Measurements from ENCODE around the gene NFXL1.

NFXL1 gene

DNA sequence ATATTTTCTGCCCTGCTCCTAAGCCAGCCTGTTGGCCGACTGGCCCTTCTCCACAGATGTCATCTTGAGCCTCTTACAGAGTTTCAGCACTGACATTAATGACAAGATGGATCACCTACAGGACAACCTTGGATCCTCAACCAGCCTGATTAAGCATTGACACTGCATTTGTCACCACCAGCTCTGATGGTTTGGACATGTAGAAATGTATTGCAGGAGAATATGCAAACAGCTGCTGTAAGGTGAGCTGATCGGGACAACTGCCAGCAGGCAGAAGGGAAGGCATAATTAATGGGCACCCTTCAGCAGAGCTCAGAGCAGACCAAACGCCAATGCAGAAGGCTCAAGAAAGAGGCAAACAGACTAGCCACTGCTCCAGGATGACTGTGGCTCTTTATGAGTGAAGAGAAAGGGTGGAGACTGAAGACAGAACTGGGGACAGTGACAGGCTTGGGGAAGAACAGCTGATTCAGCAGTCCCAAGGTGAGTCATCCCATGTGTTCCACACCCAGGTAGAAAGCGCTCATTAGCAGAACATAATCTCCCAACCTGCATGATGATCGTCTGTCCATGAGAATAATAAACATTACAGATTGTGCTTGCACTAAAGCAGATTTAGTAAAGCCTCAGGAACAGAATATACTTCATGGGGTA, 83.2 kb downstream of the NFXL1 start:
- DNase-seq (no peak), ATAC-seq (no peak)

DNA sequence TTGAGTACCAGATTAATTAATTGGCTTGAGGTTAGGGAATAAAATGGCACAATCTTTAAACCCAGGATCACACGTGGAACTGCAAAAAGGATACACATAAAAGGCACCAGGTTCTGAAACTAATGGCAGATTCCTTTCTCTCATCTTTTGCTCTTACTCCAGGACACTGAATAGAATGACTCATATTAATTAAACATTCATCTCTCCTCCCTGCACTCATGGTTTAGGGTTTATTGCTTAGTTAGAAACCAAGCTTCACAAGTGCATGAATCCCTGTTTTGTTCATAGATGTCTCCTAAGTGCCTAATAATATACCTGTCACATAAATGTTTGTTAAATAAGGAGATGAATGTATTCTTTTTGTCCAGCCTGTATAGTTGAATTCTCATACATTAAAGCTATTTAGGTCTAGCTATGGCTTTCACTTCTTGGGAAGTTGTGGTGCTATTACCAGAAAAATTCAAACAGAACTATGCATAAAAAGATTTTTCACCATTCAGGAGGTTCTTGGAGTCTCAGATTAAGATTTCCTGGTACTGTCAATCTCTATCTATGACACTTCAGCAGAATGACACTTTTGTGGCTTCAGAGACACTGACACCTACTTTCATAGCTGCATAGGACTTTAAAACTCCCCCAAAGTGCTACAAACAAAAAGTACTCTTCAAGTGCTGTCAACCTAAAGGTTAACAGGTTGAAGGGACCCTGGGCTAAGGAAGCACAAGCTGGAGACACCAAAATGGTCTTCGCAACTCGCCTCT, 83.9 kb downstream of the NFXL1 start:
- ATAC-seq, result no peak
- no peak for DNase-seq

DNA sequence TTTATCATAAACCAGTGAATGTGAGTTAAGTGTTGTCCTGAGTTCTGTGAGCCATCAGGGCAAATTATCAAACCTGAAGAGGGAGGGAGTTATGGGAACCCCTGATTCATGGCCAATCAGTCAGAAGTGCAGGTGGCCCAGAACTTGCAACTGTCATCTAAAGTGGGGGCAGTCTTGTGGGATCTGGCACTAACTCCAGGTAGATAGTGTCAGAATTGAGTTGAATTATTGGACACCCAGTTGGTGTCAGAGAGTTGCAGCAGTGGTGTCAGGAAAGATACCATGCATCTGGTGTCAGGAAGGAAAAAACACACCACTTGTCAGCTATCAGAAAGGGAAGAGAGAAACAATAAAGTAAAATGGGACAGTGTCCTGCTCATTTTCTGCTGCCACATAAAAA, 84.9 kb downstream of the NFXL1 start:
- ATAC-seq (no peak), DNase-seq (no peak)

DNA sequence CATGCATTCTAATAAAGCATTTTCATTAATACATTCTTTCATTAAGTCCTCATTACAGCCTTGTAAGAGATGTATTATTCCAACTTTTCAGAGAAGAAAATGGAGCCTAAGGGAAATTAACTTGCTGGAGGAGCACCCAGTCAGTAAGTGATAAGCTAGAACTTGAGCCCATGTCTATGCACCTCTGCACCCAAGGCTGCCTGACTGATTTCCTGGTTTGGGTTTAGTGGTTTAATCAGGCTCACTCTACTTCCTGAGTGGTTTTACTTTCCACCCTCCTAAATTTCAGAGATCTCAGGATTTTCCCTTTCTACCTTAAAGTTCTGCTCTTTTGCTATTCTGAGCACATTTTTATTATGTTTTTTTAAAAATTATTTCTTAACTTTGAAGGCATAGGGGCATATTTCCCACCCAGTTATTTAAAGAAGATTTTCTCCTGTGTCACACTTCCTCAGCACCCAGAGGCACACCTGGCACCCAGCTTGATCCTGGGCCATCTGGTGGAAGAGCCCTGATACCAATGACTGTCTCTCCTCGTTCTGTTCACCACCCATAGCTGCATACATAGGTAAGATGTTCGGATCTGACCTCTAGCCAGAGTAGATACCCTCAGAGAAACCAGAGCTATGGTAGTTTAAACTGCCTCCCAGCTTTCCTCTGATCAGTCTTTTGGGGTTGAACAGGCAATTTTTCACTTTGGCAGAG, 86.9 kb downstream of the NFXL1 start:
- DNase-seq (no peak), ATAC-seq (no peak)

DNA sequence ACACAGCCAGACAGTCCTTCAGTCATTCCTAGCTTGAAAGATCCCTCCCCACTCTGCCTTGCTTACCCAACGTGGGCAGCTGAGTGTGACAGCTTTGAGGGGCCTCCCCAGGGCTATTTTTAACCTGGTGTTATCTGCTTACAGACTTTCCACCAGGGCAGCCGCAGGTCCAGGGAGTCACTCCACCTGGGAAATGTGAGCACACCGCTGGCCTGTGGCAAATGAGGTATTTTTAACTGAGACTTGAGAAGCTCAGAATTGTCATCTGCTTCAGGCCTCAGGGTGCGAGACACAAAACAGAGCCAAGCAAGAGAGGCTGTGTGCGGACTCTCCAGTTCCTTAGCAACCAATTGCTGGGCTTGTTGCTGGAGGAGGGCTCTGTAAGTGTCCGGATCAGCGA, 89.5 kb downstream of the NFXL1 start:
- peak; percentile 32 for ATAC-seq
- DNase-seq, result no peak

DNA sequence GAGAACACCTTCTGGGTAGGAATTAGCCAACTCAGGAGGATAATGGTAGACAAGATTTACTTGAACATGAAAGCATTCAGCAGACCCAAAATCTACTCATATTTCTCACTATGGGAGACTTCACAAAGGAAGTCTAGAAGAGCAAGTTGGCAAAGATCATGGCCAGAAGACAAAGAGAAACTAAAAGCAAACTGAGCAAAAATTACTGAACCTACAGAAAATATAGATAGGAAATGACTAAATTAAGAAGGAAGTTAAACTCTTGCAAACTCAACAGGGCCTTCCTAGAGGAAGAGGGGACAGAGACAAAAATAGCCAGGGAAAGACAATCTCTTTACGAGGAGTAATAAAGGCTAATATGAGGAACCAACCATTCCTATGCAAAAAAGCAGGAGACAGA, 95.2 kb downstream of the NFXL1 start:
- DNase-seq, result no peak
- ATAC-seq, result no peak

DNA sequence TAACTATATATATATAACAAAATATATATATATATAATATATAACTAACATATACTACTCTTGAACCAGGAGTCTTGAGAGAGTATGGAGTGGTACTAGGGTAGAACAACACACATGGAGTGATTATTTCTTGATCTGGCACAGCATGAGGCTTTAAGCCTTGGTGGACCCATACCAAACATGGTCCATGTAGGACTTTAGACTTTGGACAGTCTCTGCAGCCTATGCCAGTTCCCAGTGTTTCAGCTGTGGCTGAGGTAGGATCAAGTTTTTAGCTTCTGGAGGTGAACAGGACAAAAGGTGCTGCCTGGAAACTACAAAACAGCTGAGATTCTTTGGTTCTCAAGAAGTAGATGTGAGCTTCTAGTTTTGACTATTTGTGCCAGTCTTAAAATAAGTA, 97.1 kb downstream of the NFXL1 start:
- DNase-seq (no peak), ATAC-seq (no peak)

DNA sequence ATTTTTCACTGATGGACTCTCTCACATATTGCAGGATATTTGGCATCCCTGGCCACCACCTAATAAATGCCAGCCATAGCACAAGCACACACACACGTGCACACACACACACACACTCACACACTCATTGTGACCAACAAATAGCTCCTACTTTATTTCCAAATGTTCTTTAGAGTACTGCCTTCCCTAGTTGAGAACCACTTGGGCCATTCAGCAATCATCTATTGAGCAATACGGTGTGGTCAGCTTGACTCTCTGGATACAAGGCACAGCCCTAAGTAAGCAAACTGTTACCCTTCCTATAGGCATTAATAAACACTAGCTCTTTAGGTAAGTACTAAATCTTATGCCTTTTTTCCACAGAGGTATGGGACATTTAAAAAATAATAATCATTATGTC, 97.6 kb downstream of the NFXL1 start:
- DNase-seq, result no peak
- ATAC-seq, result no peak

DNA sequence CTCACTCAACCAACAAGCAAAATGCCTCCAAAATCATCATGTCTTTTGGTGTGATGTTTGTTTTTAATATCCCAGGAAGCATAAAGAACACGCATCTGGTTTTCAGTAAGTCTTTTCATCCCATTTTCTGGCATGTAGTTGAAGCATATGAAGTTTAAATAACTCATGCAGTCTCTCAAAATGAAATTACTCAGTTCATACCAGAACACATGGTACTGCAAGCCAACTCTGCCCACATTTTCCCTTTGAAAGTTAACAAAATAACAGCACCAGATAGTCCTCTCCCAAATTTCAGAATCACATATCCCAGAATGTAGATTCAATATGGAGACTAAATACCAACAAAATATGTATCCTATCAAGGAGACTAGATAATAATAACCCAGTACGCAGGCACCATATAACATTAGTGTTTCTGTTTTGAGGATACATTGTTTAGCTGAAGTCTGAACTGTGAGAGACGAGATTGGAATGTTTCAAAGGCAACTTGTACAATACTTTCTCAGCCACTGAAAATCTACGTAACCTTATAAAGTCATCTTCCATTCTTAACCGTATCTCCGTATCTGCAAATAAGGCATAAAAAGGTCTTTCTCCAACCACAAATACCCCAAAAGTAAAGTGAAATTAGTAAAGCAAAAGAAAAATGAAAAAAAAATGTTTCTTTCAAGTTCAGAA, 99.6 kb downstream of the NFXL1 start:
- DNase-seq (no peak), ATAC-seq (no peak)

DNA sequence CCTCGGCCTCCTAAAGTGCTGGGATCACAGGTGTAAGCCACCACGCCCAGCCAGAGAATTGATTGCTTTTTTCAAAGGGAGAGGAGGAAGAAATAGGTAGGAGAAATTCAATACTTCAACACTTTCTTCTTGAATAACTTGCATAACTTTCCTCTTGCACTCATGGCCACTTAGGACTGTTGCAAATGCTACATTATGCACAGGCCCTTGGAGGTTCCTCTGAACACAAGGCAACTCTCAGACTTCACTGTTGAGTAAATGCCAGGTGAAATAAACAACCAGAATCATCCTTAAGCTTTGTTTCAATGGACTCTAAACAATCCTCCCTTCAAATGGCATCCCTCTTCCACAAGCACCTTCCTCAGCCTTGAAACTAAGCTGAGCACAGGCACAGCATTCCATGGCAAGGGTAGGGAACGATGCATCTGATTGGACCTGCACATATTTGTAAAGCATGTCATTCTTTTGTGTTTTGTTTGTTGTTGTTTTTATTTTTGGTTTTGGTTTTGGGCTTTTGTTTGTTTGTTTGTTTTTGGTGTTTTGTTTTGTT, 104.7 kb downstream of the NFXL1 start:
- DNase-seq (no peak), ATAC-seq (no peak)

DNA sequence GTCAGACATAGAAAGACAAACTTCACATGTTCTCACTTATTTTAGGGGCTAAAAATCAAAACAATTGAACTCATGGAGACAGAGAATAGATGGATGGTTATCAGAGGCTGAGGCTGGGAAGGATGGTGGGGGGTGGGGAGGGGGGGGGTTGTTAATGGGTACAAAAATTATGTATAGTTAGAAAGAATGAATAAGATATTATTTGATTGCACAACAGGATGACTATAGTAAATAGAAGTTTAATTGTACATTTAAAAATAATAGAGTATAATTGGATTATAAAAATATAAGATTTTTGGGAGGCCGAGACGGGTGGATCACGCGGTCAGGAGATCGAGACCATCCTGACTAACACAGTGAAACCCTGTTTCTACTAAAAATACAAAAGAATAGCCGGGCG, 109.8 kb downstream of the NFXL1 start:
- DNase-seq (no peak), ATAC-seq (no peak)

DNA sequence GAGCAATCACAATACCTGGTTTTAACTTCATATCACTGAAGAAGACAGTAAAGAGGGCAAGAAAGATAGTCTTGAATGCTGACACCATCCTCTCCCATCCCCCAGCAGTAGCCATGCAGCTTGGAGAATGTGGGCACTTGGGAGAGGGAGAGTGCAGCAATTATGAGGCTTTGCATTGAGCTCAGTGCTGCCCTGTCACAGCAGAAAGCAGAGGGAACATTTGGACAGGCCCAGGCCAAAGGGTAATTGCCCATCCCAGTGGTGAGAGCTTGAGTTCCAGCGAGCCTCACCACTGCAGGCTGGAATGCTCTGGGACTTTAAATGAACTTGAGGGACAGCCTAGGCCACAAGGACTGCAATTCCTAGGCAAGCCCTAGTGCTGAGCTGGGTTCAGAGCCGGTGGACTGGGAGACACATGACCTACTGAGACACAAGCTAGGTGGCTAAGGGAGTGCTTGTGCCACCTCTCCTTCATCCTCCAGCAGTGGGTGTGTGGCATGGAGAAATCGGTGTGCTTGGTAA, 112.8 kb downstream of the NFXL1 start:
- ATAC-seq (no peak), DNase-seq (no peak)

DNA sequence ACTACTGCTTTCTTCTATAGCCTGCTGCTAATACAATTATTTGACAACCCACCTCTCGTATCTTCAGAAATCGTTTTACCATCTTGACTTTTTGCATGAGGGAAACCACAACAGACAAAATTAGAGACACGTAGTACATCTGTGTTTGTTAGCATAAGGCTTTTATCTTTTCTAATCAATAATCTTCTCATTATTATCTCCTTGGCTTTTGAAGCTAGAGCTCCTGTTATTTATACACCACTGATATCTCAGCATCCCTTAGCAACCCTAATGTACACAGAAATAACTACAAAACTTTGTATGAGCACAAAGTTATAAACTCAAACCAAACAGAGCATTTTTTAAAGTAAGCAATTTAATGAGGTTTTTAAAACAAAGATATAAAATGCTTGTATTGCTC, 116.2 kb downstream of the NFXL1 start:
- no peak for DNase-seq
- ATAC-seq, result no peak

Data from stimulated activated naive CD8-positive, alpha-beta T cell treated with anti-CD3 and anti-CD28 coated beads, Interleukin-15, Interleukin-2, amounts not matched to agents 100 U/mL and 50 U/mL, for 24 hours (primary cell).